Natural killer cell (primary cell): Measurements from ENCODE around the gene VRK1. TPM values are rescaled to one million over a fixed set of nuclear protein-coding genes. Genes with fewer than 3 reads are reported as not detected.

Experiments
- ATAC-seq, 3 donors: fragments of 150-1000 bp in 2 of 3; fragments of 200-7000 bp in 1 of 3; cut with Tn5 transposase; 1 replicate in 1 of 3; 2 replicates in 2 of 3; pipeline ENCODE4 v1.10.0; 2021; ENCODE audit warnings: mild to moderate bottlenecking in 2 of 3, moderate library complexity in 2 of 3
- DNase-seq, 2 donors: peaks; one replicate each; pipeline versions ENCODE4 v3.0.0 to v3.0.0-alpha.2; 2013 to 2021; ENCODE audit warnings: mixed read lengths in 1 of 2
- H3K27ac ChIP-seq: one replicate; pipeline ENCODE4 v1.5.1; 2013; ENCODE audit warnings: mild to moderate bottlenecking, low read length
- H3K27me3 ChIP-seq: one replicate; pipeline ENCODE4 v1.6.1; 2013; ENCODE audit warnings: low read length; ENCODE audit not compliant: control insufficient read depth, insufficient read depth
- H3K36me3 ChIP-seq: one replicate; pipeline ENCODE4 v1.6.1; 2013; ENCODE audit warnings: low read length; ENCODE audit not compliant: control insufficient read depth, insufficient read depth
- H3K4me1 ChIP-seq: one replicate; pipeline ENCODE4 v1.6.1; 2013; ENCODE audit warnings: low read length; ENCODE audit not compliant: control insufficient read depth, insufficient read depth
- H3K4me3 ChIP-seq: one replicate; pipeline ENCODE4 v1.5.1; 2013; ENCODE audit warnings: low read length
- H3K9me3 ChIP-seq: one replicate; pipeline ENCODE4 v1.6.1; 2013; ENCODE audit warnings: low read length; ENCODE audit not compliant: control insufficient read depth, insufficient read depth
- H3K27ac Mint-ChIP-seq, 2 donors: one replicate each; pipeline ENCODE4 v1.8.0; 2022; ENCODE audit warnings: mild to moderate bottlenecking in 2 of 2, mixed read lengths in 2 of 2, moderate library complexity in 1 of 2
- H3K27me3 Mint-ChIP-seq, 2 donors: one replicate each; pipeline ENCODE4 v1.8.0; 2022; ENCODE audit warnings: low read depth in 2 of 2, mixed read lengths in 2 of 2
- H3K36me3 Mint-ChIP-seq: one replicate; pipeline ENCODE4 v1.8.0; 2022; ENCODE audit warnings: mixed read lengths
- H3K4me1 Mint-ChIP-seq, 2 donors: one replicate each; pipeline ENCODE4 v1.8.0; 2022; ENCODE audit warnings: mixed read lengths in 2 of 2
- H3K4me3 Mint-ChIP-seq: one replicate; pipeline ENCODE4 v1.8.0; 2022; ENCODE audit warnings: mild to moderate bottlenecking, moderate library complexity, mixed read lengths
- H3K9me3 Mint-ChIP-seq, 2 donors: one replicate each; pipeline ENCODE4 v1.8.0; 2022; ENCODE audit warnings: mixed read lengths in 2 of 2
- WGBS: methylation state at CpG from one replicate; pipeline ENCODE4 v1.1.7; 2013; ENCODE audit warnings: missing lambda C conversion rate; ENCODE audit not compliant: insufficient coverage; 5-methylcytosine and 5-hydroxymethylcytosine counted together
- intact Hi-C: fragments of 100-400 bp; cut with micrococcal nuclease; formaldehyde crosslinking; loops from one replicate; pipeline ENCODE4 v1.14.2; 2022
- total RNA-seq, 4 donors: library from RNA; stranded (reverse); fragments of 120-200 nt in 1 of 4; gene quantifications; one replicate each; pipeline versions ENCODE4 v1.2.3 to v1.2.4, GENCODE V29; 2013 to 2022
- TF ChIP-seq, protein P1 (sequence below): fragments of 200-600 bp; IDR thresholded peaks from one replicate; pipeline ENCODE4 v1.8.0; 2022; ENCODE audit warnings: antibody characterized with exemption

VRK1 gene
- total RNA-seq, 3 donors from 2014 or later (not counting 1 experiment from before 2014, with no cell fraction given) = 34.4 to 40.6 (median 37.3) TPM

- Mint-ChIP-seq H3K9me3 (no peaks in the 10 kb centered on the region), H3K27me3 (no peaks in the 10 kb centered on the region), H3K36me3 (no peaks in the 10 kb centered on the region), H3K27ac (peak overlapping the region; percentile 48 to 64), H3K4me3 (peak overlapping the region; percentile 28), H3K4me1 (peaks cover 45 to 55% of the 10 kb centered on the region in 2 donors)
- WGBS = 58% methylated on average over 3 of the region's 5 CpGs
- Histone ChIP-seq H3K36me3 (no peaks in the 10 kb centered on the region), H3K27ac (no peak overlapping the region), H3K27me3 (no peaks in the 10 kb centered on the region), H3K9me3 (no peaks in the 10 kb centered on the region), H3K4me1 (peaks cover 3% of the 10 kb centered on the region), H3K4me3 (no peak overlapping the region)
- TF ChIP-seq, protein P1, sequence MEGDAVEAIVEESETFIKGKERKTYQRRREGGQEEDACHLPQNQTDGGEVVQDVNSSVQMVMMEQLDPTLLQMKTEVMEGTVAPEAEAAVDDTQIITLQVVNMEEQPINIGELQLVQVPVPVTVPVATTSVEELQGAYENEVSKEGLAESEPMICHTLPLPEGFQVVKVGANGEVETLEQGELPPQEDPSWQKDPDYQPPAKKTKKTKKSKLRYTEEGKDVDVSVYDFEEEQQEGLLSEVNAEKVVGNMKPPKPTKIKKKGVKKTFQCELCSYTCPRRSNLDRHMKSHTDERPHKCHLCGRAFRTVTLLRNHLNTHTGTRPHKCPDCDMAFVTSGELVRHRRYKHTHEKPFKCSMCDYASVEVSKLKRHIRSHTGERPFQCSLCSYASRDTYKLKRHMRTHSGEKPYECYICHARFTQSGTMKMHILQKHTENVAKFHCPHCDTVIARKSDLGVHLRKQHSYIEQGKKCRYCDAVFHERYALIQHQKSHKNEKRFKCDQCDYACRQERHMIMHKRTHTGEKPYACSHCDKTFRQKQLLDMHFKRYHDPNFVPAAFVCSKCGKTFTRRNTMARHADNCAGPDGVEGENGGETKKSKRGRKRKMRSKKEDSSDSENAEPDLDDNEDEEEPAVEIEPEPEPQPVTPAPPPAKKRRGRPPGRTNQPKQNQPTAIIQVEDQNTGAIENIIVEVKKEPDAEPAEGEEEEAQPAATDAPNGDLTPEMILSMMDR = no peak
- ATAC-seq (peak; percentile 66 to 79 (median 67)), DNase-seq (peak in 1 of 2 donors; percentile 7)
- intact Hi-C loops = no loop called here
These were observed 20.8 kb downstream of the VRK1 start for GRCh38 chr14:96817750-96818666.

DNA sequence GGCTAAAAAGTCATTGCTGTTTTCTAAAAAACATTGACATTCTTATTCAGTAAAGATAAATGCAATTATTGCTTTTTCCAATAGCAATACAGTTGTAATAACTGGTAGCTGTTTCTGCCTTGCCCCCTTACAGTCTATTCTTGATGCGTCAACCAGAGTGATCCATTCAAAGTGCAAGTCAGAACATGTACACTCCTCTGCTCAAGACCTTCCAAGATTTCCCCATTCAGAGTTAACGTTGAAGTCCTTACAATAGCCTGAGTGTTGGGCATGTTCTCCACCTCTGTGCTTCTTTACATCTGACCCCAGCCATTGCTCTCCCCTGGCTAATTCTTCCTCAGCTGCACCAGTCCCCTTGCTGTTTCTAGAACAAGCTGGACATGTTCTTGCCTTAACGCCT is 24.3 kb downstream of the VRK1 start:
- no peak for ATAC-seq
- TF ChIP-seq, protein P1 = no peak
- no peak for DNase-seq
- no peak overlapping the region for H3K27ac Mint-ChIP-seq
- Histone ChIP-seq H3K27me3 (no peaks in the 10 kb centered on the region), H3K4me1 (peaks cover 3% of the 10 kb centered on the region), H3K36me3 (no peaks in the 10 kb centered on the region), H3K27ac (no peak overlapping the region), H3K4me3 (no peak overlapping the region), H3K9me3 (no peaks in the 10 kb centered on the region)
- 83% methylated on average over 3 of the region's 3 CpGs for WGBS
- no peaks in the 10 kb centered on the region for H3K36me3 Mint-ChIP-seq
- H3K4me1 Mint-ChIP-seq = peaks cover 48 to 62% of the 10 kb centered on the region in 2 donors
- no peak overlapping the region for H3K4me3 Mint-ChIP-seq
- no peaks in the 10 kb centered on the region for H3K9me3 Mint-ChIP-seq
- H3K27me3 Mint-ChIP-seq = no peaks in the 10 kb centered on the region
- intact Hi-C loops = no loop called here

DNA sequence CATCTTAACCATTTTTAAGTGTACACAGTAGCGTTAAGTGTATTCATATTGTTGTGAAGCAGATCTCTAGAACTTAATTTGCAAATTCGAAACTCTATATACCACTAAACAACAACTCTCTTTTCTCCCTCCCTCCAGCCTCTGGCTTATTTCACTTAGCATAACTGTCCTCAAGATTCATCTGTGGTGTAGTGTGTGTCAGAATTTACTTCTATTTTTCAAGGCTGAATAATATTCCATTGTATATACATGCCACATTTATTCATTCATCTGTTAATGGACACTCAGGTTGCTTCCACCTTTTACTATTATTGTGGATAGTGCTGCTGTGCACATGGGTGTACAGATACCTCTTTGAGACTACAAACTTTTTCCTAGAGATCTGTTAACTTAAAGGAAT is 26.5 kb downstream of the VRK1 start:
- Mint-ChIP-seq H3K4me1 (peaks cover 37 to 56% of the 10 kb centered on the region in 2 donors), H3K27ac (no peak overlapping the region), H3K4me3 (no peak overlapping the region), H3K27me3 (no peaks in the 10 kb centered on the region), H3K9me3 (no peaks in the 10 kb centered on the region), H3K36me3 (no peaks in the 10 kb centered on the region)
- no CpG with 5 or more reads among the region's 2 CpGs for WGBS
- ATAC-seq (no peak), DNase-seq (no peak)
- Histone ChIP-seq H3K4me1 (peaks cover 3% of the 10 kb centered on the region), H3K27me3 (no peaks in the 10 kb centered on the region), H3K4me3 (no peak overlapping the region), H3K27ac (no peak overlapping the region), H3K36me3 (no peaks in the 10 kb centered on the region), H3K9me3 (no peaks in the 10 kb centered on the region)
- intact Hi-C loops = no loop called here
- TF ChIP-seq, protein P1 = no peak
